COLO668 (cell line): ENCODE results near the gene RETREG3.
A peak's percentile ranks its signal among the peaks of the same experiment; 100 is the strongest.

ENCODE experiments used
- DNase-seq: peaks from one replicate; lab custom pipeline; 2025; ENCODE audit not compliant: unreplicated experiment; lab: John Stamatoyannopoulos, UW

The RETREG3 gene

GRCh38 chr17:42613699-42614295 is 4.6 kb upstream of the RETREG3 start:
- no peak for DNase-seq

GRCh38 chr17:42612013-42612412 is 2.8 kb upstream of the RETREG3 start:
- DNase-seq = no peak

GRCh38 chr17:42609814-42610801 is 934 bp upstream of the RETREG3 start:
- DNase-seq = peak; percentile 17

- no peak for DNase-seq
Observed at GRCh38 chr17:42608305-42609181, 631 bp downstream of the RETREG3 start.

- DNase-seq = no peak
Observed at GRCh38 chr17:42607769-42608168, 1.4 kb downstream of the RETREG3 start.

- no peak for DNase-seq
Observed at GRCh38 chr17:42603318-42603717, 5.9 kb downstream of the RETREG3 start.

- DNase-seq = no peak
Observed at GRCh38 chr17:42598905-42599304, 10.3 kb downstream of the RETREG3 start.

- DNase-seq = no peak
Observed at GRCh38 chr17:42596386-42596785, 12.8 kb downstream of the RETREG3 start.

GRCh38 chr17:42591411-42591810 is 17.8 kb downstream of the RETREG3 start:
- DNase-seq = no peak

GRCh38 chr17:42590886-42591285 is 18.3 kb downstream of the RETREG3 start:
- DNase-seq = no peak

- no peak for DNase-seq
Observed at GRCh38 chr17:42586514-42587230, 22.5 kb downstream of the RETREG3 start.

- DNase-seq = no peak
Observed at GRCh38 chr17:42585353-42585752, 23.8 kb downstream of the RETREG3 start.

GRCh38 chr17:42584880-42585279 is 24.3 kb downstream of the RETREG3 start:
- no peak for DNase-seq

- DNase-seq = no peak
Observed at GRCh38 chr17:42581744-42582270, 27.4 kb downstream of the RETREG3 start.

GRCh38 chr17:42579794-42580551 is 29.2 kb downstream of the RETREG3 start:
- DNase-seq = no peak

GRCh38 chr17:42578282-42578869 is 30.8 kb downstream of the RETREG3 start:
- DNase-seq = peak; percentile 59

GRCh38 chr17:42577532-42578281 is 31.5 kb downstream of the RETREG3 start, which contains the start of gene PSMC3IP:
Gene PSMC3IP, minus strand, starts transcription at chr17:42577729. Its CDS starts 43 bp downstream, at chr17:42577686.
- peak; percentile 89 for DNase-seq

GRCh38 chr17:42577140-42577531 is 32.0 kb downstream of the RETREG3 start:
- DNase-seq = no peak
